PC-9 (cell line): ENCODE data around the gene DYNLT2B.

Source experiments
- CTCF ChIP-seq: fragments of 200-600 bp; sonication (generic); conservative IDR thresholded peaks from 2 replicates; pipeline ENCODE4 v1.6.1; 2017; ENCODE audit warnings: mixed run types, antibody characterized with exemption, mild to moderate bottlenecking, moderate library complexity
- EZH2 ChIP-seq: fragments of 200-600 bp; sonication (generic); IDR thresholded peaks from 2 replicates; pipeline ENCODE4 v1.8.0; 2017; ENCODE audit warnings: antibody characterized with exemption, low read depth

GRCh38 chr3:196317687-196318467 lies at the start of gene DYNLT2B:
- TF ChIP-seq CTCF (no peak), EZH2 (no peak)
